Panc1 (cell line): ENCODE measurements around the gene SYTL3.

ENCODE experiments used
- CTCF ChIP-seq: fragments of 450-650 bp; IDR thresholded peaks from 2 replicates; pipeline ENCODE4 v1.5.1; 2017; ENCODE audit warnings: mild to moderate bottlenecking
- POLR2AphosphoS5 ChIP-seq: IDR thresholded peaks from 2 replicates; pipeline ENCODE4 v1.6.1; 2012; ENCODE audit warnings: mild to moderate bottlenecking, low read depth, low read length, moderate library complexity
- REST ChIP-seq, 2 experiments: IDR thresholded peaks; 2 replicates each; pipeline ENCODE4 v1.6.1; 2011 to 2012; ENCODE audit warnings: low read depth in 2 of 2, control low read depth in 1 of 2, low read length in 1 of 2, mild to moderate bottlenecking in 1 of 2, moderate library complexity in 1 of 2; ENCODE audit not compliant: insufficient read depth in 1 of 2
- SIN3A ChIP-seq: IDR thresholded peaks from 2 replicates; pipeline ENCODE4 v1.6.1; 2012; ENCODE audit warnings: low read depth, mild to moderate bottlenecking, low read length, moderate library complexity, borderline replicate concordance; ENCODE audit not compliant: insufficient read depth
- TCF7L2 ChIP-seq: IDR thresholded peaks from 2 replicates; pipeline ENCODE4 v1.6.1; 2011; ENCODE audit warnings: mild to moderate bottlenecking, low read depth, low read length, inconsistent platforms

GRCh38 chr6:158694913-158695312 lies 45.1 kb downstream of the SYTL3 start:
- TF ChIP-seq CTCF (no peak), SIN3A (no peak), POLR2AphosphoS5 (no peak), REST (IDR thresholded peaks at IDR 0.05; ENCODE audit: insufficient read depth in 1 of 2, low read depth in 2 of 2, low read length in 1 of 2) (no peak), TCF7L2 (no peak)
